MM.1S (cell line): ENCODE results near the gene CD164L2.

Experiments used
- DNase-seq: peaks from one replicate; pipeline ENCODE4 v3.0.0-alpha.2; 2015
- H2AFZ ChIP-seq: fragments of 300-600 bp; sonication (generic); 2 replicates; pipeline ENCODE4 v1.6.0; 2016; ENCODE audit warnings: antibody characterized with exemption, low read length
- H3F3A ChIP-seq: fragments of 300-600 bp; sonication (generic); 2 replicates; pipeline ENCODE4 v1.6.1; 2016; ENCODE audit warnings: mild to moderate bottlenecking, antibody characterized with exemption, low read length, moderate library complexity, mixed read lengths; ENCODE audit not compliant: insufficient read depth
- H3K27ac ChIP-seq: fragments of 300-600 bp; sonication (generic); 2 replicates; pipeline ENCODE4 v1.5.1; 2016; ENCODE audit warnings: mild to moderate bottlenecking, low read length
- H3K27me3 ChIP-seq: fragments of 300-600 bp; sonication (generic); replicated peaks from 2 replicates; pipeline ENCODE4 v1.6.0; 2016; ENCODE audit warnings: low read length; ENCODE audit not compliant: insufficient read depth
- H3K36me3 ChIP-seq: fragments of 300-600 bp; sonication (generic); replicated peaks from 2 replicates; pipeline ENCODE4 v1.6.1; 2016; ENCODE audit warnings: mild to moderate bottlenecking, low read length, mixed read lengths; ENCODE audit not compliant: insufficient read depth
- H3K4me1 ChIP-seq: fragments of 300-600 bp; sonication (generic); 2 replicates; pipeline ENCODE4 v1.6.1; 2016; ENCODE audit warnings: low read length, mixed read lengths
- H3K4me2 ChIP-seq: fragments of 300-600 bp; sonication (generic); 2 replicates; pipeline ENCODE4 v1.6.0; 2016; ENCODE audit warnings: low read depth, low read length
- H3K4me3 ChIP-seq: fragments of 300-600 bp; sonication (generic); 2 replicates; pipeline ENCODE4 v1.5.1; 2016; ENCODE audit warnings: low read length, mixed read lengths
- H3K79me2 ChIP-seq: fragments of 300-600 bp; sonication (generic); 2 replicates; pipeline ENCODE4 v1.6.1; 2016; ENCODE audit warnings: mixed run types, low read length, mixed read lengths
- H3K9ac ChIP-seq: fragments of 300-600 bp; sonication (generic); 2 replicates; pipeline ENCODE4 v1.6.1; 2016; ENCODE audit warnings: low read length, mixed read lengths
- H3K9me2 ChIP-seq: fragments of 300-600 bp; sonication (generic); replicated peaks from 2 replicates; pipeline ENCODE4 v1.6.1; 2016; ENCODE audit warnings: mild to moderate bottlenecking, low read length, mixed read lengths; ENCODE audit not compliant: insufficient read depth
- H3K9me3 ChIP-seq: fragments of 300-600 bp; sonication (generic); replicated peaks from 2 replicates; pipeline ENCODE4 v1.6.1; 2016; ENCODE audit warnings: mild to moderate bottlenecking, low read length, mixed read lengths; ENCODE audit not compliant: insufficient read depth
- H4K20me1 ChIP-seq: fragments of 300-600 bp; sonication (generic); 2 replicates; pipeline ENCODE4 v1.6.1; 2016; ENCODE audit warnings: mild to moderate bottlenecking, low read length, moderate library complexity, mixed read lengths; ENCODE audit not compliant: insufficient read depth
- CTCF ChIP-seq: fragments of 300-600 bp; sonication (generic); IDR thresholded peaks from 2 replicates; pipeline ENCODE4 v1.5.1; 2016; ENCODE audit warnings: antibody characterized with exemption, low read length, mixed read lengths
- EZH2 ChIP-seq: fragments of 300-600 bp; sonication (generic); optimal IDR thresholded peaks from 2 replicates; pipeline ENCODE3; 2017; ENCODE audit warnings: low read depth, mild to moderate bottlenecking, antibody characterized with exemption, low read length, mixed read lengths
- EZH2phosphoT487 ChIP-seq: fragments of 300-600 bp; sonication (generic); IDR thresholded peaks from 2 replicates; pipeline ENCODE4 v1.6.1; 2018; ENCODE audit warnings: antibody characterized with exemption, low read length

Gene CD164L2

GRCh38 chr1:27372022-27372807, 10.9 kb downstream of the CD164L2 start:
- Histone ChIP-seq H3K27me3 (0 out of 2 replicates have a peak, but pooled peaks cover 2% of the 10 kb centered on the region), H3K4me3 (no peak overlapping the region), H2AFZ (no peak overlapping the region), H3K27ac (no peak overlapping the region), H3F3A (no peaks in the 10 kb centered on the region), H3K4me1 (0 out of 2 replicates have a peak, but pooled peaks cover under 1% of the 10 kb centered on the region), H3K9ac (no peak overlapping the region), H3K4me2 (no peak overlapping the region), H3K79me2 (no peaks in the 10 kb centered on the region), H3K9me2 (no peaks in the 10 kb centered on the region), H4K20me1 (no peaks in the 10 kb centered on the region), H3K9me3 (no peaks in the 10 kb centered on the region), H3K36me3 (no peaks in the 10 kb centered on the region)
- TF ChIP-seq EZH2phosphoT487, result no peak
- DNase-seq, result no peak

GRCh38 chr1:27368869-27369582, 14.1 kb downstream of the CD164L2 start:
- Histone ChIP-seq H3K4me1 (peaks cover 8% of the 10 kb centered on the region), H3K9ac (no peak overlapping the region), H3K36me3 (no peaks in the 10 kb centered on the region), H3F3A (peaks cover 3% of the 10 kb centered on the region; the same call in 1 of the 2 replicates), H4K20me1 (no peaks in the 10 kb centered on the region), H3K9me2 (no peaks in the 10 kb centered on the region), H3K27me3 (no peaks in the 10 kb centered on the region), H3K4me3 (no peak overlapping the region), H3K4me2 (no peak overlapping the region), H2AFZ (no peak overlapping the region), H3K27ac (no peak overlapping the region), H3K79me2 (no peaks in the 10 kb centered on the region), H3K9me3 (no peaks in the 10 kb centered on the region)
- DNase-seq, result no peak
- no peak for TF ChIP-seq EZH2phosphoT487
- no peak for TF ChIP-seq EZH2
- no peak for TF ChIP-seq CTCF

GRCh38 chr1:27367160-27367650, 15.9 kb downstream of the CD164L2 start:
- peaks cover 8% of the 10 kb centered on the region for H3K4me1 ChIP-seq
- peaks cover 3% of the 10 kb centered on the region; the same call in 1 of the 2 replicates for H3F3A ChIP-seq
- DNase-seq, result no peak
- H4K20me1 ChIP-seq, result no peaks in the 10 kb centered on the region
- no peaks in the 10 kb centered on the region for H3K9me2 ChIP-seq
- H3K4me3 ChIP-seq, result peak overlapping the region; percentile 72
- TF ChIP-seq EZH2phosphoT487 (no peak), CTCF (no peak), EZH2 (no peak)
- no peak overlapping the region for H3K27ac ChIP-seq
- peak overlapping the region; percentile 83 for H3K4me2 ChIP-seq
- H2AFZ ChIP-seq, result peak overlapping the region; percentile 91
- no peaks in the 10 kb centered on the region for H3K27me3 ChIP-seq
- H3K9ac ChIP-seq, result peak overlapping the region; percentile 51; the same call in 1 of the 2 replicates
- H3K9me3 ChIP-seq, result no peaks in the 10 kb centered on the region
- H3K36me3 ChIP-seq, result no peaks in the 10 kb centered on the region
- H3K79me2 ChIP-seq, result no peaks in the 10 kb centered on the region
